LNCAP (cell line): ENCODE results near the gene APBA2.

Source experiments
- CTCF ChIP-seq: fragments of 450-650 bp; IDR thresholded peaks from 2 replicates; pipeline ENCODE4 v1.5.1; 2017; ENCODE audit warnings: mild to moderate bottlenecking

APBA2 gene

GRCh38 chr15:29109762-29110161, 224.0 kb downstream of the APBA2 start:
- TF ChIP-seq CTCF = no peak

- no peak for TF ChIP-seq CTCF
These were observed 224.4 kb downstream of the APBA2 start for GRCh38 chr15:29110176-29110575.

- TF ChIP-seq CTCF = no peak
These were observed 225.0 kb downstream of the APBA2 start for GRCh38 chr15:29110733-29111132.

GRCh38 chr15:29111705-29112281, 226.0 kb downstream of the APBA2 start:
- no peak for TF ChIP-seq CTCF

GRCh38 chr15:29113336-29114220, 227.8 kb downstream of the APBA2 start:
- no peak for TF ChIP-seq CTCF

- no peak for TF ChIP-seq CTCF
These were observed 228.7 kb downstream of the APBA2 start for GRCh38 chr15:29114221-29115092.
